ENCODE results near the gene ARPC5L. TPM values are rescaled to one million over a fixed set of nuclear protein-coding genes. Genes with fewer than 3 reads are reported as not detected.

The ARPC5L gene
- total RNA-seq, 1 experiment from 2014 or later = 58.5 TPM

- Histone ChIP-seq H3K36me3 (peaks cover 18% of the 10 kb centered on the region), H3K4me1 (peaks cover 18% of the 10 kb centered on the region), H3K4me3 (peak within 1 kb of the TSS; percentile 51), H3K27me3 (no peaks in the 10 kb centered on the region), H3K9me3 (replicated peaks) (no peaks in the 10 kb centered on the region), H3K27ac (no peak within 1 kb of the TSS)
- peak; percentile 87 to 89 for DNase-seq
Measured at GRCh38 chr9:124852829-124853531, 8.9 kb upstream of the ARPC5L start, which contains the start of gene WDR38. Gene WDR38, plus strand, starts transcription at chr9:124853460. Its CDS starts 72 bp downstream, at chr9:124853532.

DNA sequence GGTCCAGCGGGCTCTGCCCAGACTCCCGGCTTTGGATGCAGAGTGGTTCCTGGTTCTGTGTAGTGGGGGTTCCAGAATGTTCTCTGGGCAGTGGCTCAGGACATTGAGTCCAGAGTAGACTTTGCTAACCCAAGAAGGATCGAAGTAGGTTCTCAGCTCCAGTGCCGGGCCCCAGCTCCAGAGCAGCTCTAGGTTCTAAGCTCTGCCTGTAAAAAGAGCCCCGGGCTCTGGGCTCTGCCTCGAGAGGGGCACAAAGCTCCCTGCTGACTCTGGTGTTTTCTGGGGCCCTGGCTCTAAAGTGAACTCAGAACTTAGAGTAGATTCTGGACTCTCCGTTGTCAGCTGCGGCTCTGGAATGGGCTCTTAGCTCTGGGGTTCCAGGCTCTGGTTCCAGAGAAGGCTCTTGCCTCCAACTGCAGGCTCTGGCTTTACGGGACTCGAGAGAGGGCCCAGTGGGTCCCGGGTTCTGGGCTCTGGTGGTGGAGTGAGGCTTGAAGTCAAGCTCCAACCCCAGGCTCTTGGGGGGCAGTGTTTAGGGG lies 8.3 kb upstream of the ARPC5L start:
- Histone ChIP-seq H3K4me1 (peaks cover 25% of the 10 kb centered on the region), H3K9me3 (replicated peaks) (no peaks in the 10 kb centered on the region), H3K36me3 (peaks cover 25% of the 10 kb centered on the region), H3K27me3 (no peaks in the 10 kb centered on the region), H3K4me3 (peak overlapping the region; percentile 51), H3K27ac (no peak overlapping the region)
- no peak for DNase-seq

DNA sequence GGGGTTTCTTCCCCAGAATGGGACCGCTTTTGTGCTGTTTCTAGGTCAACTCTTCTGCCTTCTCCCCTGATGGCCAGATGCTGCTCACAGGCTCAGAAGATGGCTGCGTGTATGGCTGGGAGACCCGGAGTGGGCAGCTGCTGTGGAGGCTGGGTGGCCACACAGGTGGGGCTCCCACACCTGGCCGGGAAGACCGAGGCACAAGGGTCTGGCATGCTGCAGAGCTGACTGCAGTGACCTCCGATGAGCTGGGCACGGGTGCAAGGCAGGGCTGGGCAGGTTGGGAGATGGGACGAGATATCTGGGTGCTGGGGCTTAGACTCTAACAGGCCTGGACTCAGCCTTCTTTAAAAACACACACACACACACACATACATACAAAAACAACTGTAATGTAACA lies 7.8 kb upstream of the ARPC5L start:
- H3K4me1 ChIP-seq = peaks cover 30% of the 10 kb centered on the region
- no peak overlapping the region for H3K27ac ChIP-seq
- no peak for DNase-seq
- no peaks in the 10 kb centered on the region for H3K27me3 ChIP-seq
- no peak overlapping the region for H3K4me3 ChIP-seq
- peaks cover 30% of the 10 kb centered on the region for H3K36me3 ChIP-seq
- no peaks in the 10 kb centered on the region for H3K9me3 ChIP-seq (replicated peaks)

DNA sequence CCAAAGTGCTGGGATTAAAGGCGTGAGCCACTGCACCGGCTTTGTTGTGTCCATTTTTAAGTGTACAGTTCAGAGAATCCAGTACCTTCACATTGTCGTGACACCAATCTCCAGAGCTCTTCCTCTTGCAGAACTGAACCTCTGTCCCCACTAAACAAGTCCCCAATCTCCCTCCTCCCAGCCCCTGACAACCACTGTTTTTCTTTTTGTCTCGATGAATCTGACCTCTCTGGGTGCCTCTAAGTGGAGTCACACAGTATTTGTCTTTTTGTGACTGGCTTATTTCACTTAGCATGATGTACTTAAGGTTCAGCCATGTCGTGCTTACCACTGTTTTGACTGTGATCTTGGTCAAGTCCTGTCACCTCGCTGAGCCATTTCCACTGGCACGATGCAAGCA lies 7.1 kb upstream of the ARPC5L start:
- Histone ChIP-seq H3K27ac (no peak overlapping the region), H3K4me3 (no peak overlapping the region), H3K4me1 (peaks cover 34% of the 10 kb centered on the region), H3K36me3 (peaks cover 37% of the 10 kb centered on the region), H3K27me3 (no peaks in the 10 kb centered on the region), H3K9me3 (replicated peaks) (no peaks in the 10 kb centered on the region)
- DNase-seq = no peak

GRCh38 chr9:124855566-124855943 lies 6.4 kb upstream of the ARPC5L start:
- Histone ChIP-seq H3K4me3 (no peak overlapping the region), H3K27me3 (no peaks in the 10 kb centered on the region), H3K36me3 (peaks cover 44% of the 10 kb centered on the region), H3K9me3 (replicated peaks) (no peaks in the 10 kb centered on the region), H3K27ac (no peak overlapping the region), H3K4me1 (peaks cover 38% of the 10 kb centered on the region)
- DNase-seq = no peak

DNA sequence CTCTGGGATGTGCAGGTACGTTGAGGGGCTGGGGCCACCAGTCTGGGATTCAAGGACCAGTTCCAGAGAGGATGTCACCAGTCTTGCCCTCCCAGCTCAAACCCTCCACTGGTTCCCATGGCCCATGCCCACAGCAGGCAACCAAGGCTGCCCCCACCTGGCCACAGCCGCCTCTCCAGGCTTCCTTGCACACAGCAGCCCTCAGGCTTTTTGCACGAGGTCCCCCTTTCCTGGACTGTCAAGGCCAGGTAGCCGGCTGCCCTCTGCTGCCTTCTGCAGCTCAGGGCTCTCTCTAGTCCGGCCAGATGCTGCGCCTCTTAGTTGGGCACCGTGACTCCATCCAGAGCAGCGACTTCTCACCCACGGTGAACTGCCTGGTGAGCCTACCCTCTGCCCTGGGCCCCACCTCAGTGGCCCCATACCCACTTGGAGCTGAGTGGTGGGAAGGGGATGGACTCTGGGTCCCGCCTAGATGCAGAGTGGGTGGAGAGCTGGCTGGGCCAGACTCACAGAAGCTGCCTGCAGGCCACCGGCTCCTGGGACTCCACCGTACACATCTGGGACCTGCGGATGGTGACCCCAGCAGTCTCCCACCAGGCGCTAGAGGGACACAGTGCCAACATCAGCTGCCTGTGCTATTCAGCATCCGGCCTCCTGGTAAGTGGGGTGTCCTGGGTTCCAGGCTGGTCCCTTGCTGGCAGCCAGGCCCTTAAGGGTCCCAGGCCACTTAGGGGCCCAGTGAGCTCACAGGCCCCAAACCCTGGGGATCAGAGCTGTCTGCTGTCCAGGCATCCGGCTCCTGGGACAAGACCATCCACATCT lies 5.8 kb upstream of the ARPC5L start:
- no peak overlapping the region for H3K27ac ChIP-seq
- no peaks in the 10 kb centered on the region for H3K9me3 ChIP-seq (replicated peaks)
- DNase-seq = peak; percentile 68
- no peaks in the 10 kb centered on the region for H3K27me3 ChIP-seq
- no peak overlapping the region for H3K4me3 ChIP-seq
- peaks cover 38% of the 10 kb centered on the region for H3K4me1 ChIP-seq
- peaks cover 50% of the 10 kb centered on the region for H3K36me3 ChIP-seq

GRCh38 chr9:124857533-124858162 lies 4.3 kb upstream of the ARPC5L start:
- no peak for DNase-seq
- Histone ChIP-seq H3K27ac (no peak overlapping the region; the same call in 1 of the 2 replicates), H3K4me3 (no peak overlapping the region), H3K36me3 (peaks cover 54% of the 10 kb centered on the region), H3K4me1 (peaks cover 28% of the 10 kb centered on the region), H3K27me3 (no peaks in the 10 kb centered on the region), H3K9me3 (replicated peaks) (no peaks in the 10 kb centered on the region)

GRCh38 chr9:124858330-124859046 lies 3.4 kb upstream of the ARPC5L start:
- no peaks in the 10 kb centered on the region for H3K27me3 ChIP-seq
- no peak overlapping the region for H3K4me3 ChIP-seq
- no peak overlapping the region; the same call in 1 of the 2 replicates for H3K27ac ChIP-seq
- H3K9me3 ChIP-seq (replicated peaks) = no peaks in the 10 kb centered on the region
- peak; percentile 90 to 93 for DNase-seq
- peaks cover 26% of the 10 kb centered on the region for H3K4me1 ChIP-seq
- peaks cover 54% of the 10 kb centered on the region for H3K36me3 ChIP-seq

DNA sequence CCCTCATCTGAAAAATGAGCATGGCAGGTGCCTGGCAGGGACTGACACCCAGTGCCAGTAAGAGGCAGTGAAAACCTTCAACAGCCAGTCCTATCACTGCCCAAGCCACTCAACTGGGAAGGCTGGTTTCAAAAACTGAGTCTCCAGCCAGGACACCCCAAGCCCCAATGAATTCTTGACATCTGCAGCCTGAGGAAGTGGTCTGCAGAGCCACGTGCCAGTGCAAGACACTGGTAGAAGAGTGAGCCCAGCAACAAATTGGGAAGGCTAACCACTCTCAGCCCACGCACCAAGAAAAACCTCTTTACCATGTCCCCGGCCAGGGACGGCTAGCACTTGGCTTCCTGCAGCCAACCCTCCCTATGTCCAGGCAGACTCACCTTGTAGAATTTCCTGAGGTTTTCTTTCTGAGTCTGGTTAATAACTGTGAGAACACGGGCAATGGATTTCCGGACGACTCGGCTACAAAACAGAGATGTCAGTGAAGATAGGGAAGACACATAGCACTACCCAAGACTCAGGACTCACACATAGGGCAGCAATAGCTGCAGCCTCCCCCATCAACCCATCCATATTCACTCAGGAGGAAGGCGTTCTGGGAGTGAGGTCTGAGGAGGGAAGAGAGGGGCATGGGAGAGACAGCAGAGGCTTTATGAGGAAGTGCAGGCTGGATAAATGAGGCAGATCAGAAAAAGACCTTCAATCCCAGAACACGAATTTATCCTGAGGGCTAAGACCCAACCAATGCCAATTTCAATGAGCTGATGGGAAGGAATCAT lies 1.9 kb upstream of the ARPC5L start:
- H3K27ac ChIP-seq = no peak overlapping the region; the same call in 1 of the 2 replicates
- no peak for DNase-seq
- no peaks in the 10 kb centered on the region for H3K9me3 ChIP-seq (replicated peaks)
- H3K4me1 ChIP-seq = peaks cover 26% of the 10 kb centered on the region
- H3K4me3 ChIP-seq = peak overlapping the region; percentile 96
- no peaks in the 10 kb centered on the region for H3K27me3 ChIP-seq
- peaks cover 54% of the 10 kb centered on the region for H3K36me3 ChIP-seq

DNA sequence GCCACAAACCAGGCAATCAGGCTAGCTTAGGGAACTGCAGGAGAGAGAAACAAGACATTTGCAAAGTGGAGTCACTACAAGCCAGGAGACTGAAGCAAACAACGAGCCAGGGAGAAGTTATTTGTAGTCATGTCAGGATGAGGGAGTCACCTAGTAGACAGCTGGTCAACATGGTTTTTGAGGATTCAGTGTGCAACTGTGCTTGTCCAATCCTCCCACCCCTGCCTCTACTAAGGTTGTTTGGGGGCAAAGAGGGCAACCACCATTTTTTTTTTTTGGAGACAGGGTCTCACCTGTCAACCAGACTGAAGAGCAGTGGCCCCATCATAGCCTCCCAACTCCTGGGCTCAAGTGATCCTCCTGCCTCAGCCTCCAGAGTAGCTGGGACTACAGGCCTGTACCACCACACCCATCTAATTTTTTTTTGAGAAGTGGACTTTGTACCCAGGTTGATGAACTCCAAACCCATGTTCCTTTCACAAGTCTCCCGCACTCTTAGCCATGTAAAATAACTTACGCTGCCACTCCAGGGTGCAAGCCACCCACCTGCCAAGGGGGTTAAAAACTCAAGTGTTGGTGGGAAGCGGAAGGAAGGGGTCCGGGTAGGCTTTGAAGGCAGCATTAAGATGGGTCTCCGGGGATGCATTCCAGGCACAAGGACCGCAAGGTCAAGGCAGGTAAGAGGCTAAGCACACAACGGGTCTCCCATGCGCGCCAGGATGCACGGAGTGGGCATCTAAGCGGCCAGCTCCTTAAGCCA lies 1.2 kb upstream of the ARPC5L start:
- Histone ChIP-seq H3K4me1 (peaks cover 26% of the 10 kb centered on the region), H3K27ac (peak overlapping the region; percentile 96), H3K4me3 (peak overlapping the region; percentile 96), H3K27me3 (no peaks in the 10 kb centered on the region), H3K9me3 (replicated peaks) (no peaks in the 10 kb centered on the region), H3K36me3 (peaks cover 54% of the 10 kb centered on the region)
- DNase-seq = no peak

DNA sequence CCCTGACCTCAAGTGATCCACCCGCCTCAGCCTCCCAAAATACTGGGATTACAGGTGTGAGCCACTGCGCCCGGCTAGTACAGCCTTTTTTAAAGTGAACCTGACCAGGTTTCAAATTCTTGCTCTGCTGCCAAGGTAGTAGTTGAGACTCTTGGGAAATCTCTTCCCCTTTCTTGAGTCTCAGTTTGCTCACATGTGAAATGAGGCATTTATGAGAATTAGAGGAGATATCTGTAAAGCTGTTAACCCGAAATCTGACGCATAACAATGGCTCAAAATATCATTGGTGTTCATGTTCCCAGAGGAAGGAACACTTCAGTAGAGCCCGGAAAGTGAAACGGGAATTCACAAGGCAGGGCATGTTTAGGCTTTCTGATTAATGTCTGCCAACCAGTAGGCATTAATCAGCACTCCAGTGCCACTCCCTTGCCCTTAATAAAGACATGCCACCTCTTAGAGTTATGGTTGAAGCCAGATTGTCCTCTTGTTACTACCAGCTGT lies 1.5 kb downstream of the ARPC5L start:
- DNase-seq = no peak
- Histone ChIP-seq H3K27ac (no peak overlapping the region), H3K36me3 (peaks cover 31% of the 10 kb centered on the region), H3K27me3 (no peaks in the 10 kb centered on the region), H3K4me1 (peaks cover 21% of the 10 kb centered on the region), H3K9me3 (replicated peaks) (no peaks in the 10 kb centered on the region), H3K4me3 (no peak overlapping the region)

GRCh38 chr9:124868511-124869465 lies 6.9 kb downstream of the ARPC5L start:
- peaks cover 12% of the 10 kb centered on the region for H3K36me3 ChIP-seq
- peak overlapping the region; percentile 74 for H3K27ac ChIP-seq
- peak; percentile 89 to 90 for DNase-seq
- H3K4me1 ChIP-seq = peaks cover 5% of the 10 kb centered on the region
- H3K9me3 ChIP-seq (replicated peaks) = no peaks in the 10 kb centered on the region
- H3K27me3 ChIP-seq = no peaks in the 10 kb centered on the region
- peak overlapping the region; percentile 83 for H3K4me3 ChIP-seq
